ENCODE data around the gene PATJ. TPM values are rescaled to one million over a fixed set of nuclear protein-coding genes. Genes with fewer than 3 reads are reported as not detected.
"Not testable (repeated sequence)": the region's sequence is repeated elsewhere in the genome, so short reads cannot be mapped to it uniquely, and the experiment has no call there.

The PATJ gene
- total RNA-seq, 1 donor from 2014 or later = 30.0 TPM

- ATAC-seq = no peak
- intact Hi-C loops (cut with DNase I) = no loop called here
- no peak for DNase-seq (ENCODE audit: low spot score)
Observed at GRCh38 chr1:61956784-61957183, 214.5 kb downstream of the PATJ start.

DNA sequence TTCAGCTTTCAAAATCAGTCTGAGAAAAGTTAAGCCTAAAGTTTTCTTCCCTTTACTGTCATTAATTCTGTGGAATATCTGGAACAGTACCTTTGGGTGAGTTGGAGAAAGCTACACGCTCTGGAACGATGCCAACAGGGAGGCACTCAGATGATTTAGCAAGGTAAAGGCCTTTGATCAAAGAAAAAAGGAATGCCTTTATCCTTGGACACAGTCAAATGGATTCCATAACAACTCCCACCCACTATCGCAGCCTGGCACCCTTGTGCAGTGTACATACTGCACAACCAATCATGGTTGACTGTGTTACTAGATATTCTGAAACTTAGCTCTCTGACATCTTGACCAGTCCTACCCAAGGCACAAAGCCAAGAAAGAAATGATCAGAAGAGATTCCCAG is 218.7 kb downstream of the PATJ start:
- no peak for ATAC-seq
- intact Hi-C loops (cut with DNase I) = no loop called here

GRCh38 chr1:61962631-61963030 is 220.4 kb downstream of the PATJ start:
- intact Hi-C loops (cut with DNase I) = no loop called here
- ATAC-seq = no peak
- DNase-seq (ENCODE audit: low spot score) = no peak

More for the DNA sequence above, 218.7 kb downstream of the PATJ start:
- no peak for DNase-seq (ENCODE audit: low spot score)

DNA sequence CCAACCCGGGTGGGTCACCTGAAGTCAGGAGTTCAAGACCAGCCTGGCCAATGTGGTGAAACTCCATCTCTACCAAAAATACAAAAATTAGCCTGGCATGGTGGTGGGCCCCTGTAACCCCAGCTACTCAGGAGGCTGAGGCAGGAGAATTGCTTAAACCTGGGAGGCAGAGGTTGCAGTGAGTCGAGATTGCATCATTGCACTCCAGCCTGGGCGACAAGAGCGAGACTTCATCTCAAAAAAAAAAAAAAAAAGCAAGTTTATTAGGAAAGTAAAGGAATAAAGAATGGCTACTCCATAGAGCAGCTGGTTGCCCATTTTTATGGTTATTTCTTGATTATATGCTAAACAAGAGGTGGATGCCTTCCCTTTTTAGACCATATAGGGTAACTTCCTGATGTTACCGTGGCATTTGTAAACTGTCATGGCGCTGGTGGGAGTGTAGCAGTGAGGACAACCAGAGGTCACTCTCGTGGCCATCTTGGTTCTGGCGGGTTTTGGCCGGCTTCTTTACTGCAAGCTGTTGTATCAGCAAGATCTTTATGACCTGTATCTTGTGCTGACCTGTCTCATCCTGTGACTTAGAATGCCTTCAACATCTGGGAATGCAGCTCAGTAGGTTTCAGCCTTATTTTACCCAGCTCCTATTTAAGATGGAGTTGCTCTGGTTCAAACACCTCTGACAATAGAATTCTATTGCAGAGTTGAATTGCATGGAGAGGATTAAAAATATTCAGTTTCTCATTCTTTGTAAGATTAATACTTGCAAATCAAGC is 224.4 kb downstream of the PATJ start:
- DNase-seq (ENCODE audit: low spot score); ATAC-seq; intact Hi-C loops (cut with DNase I): not testable (repeated sequence)

GRCh38 chr1:61967750-61968149 is 225.5 kb downstream of the PATJ start:
- intact Hi-C loops (cut with DNase I) = no loop called here
- DNase-seq (ENCODE audit: low spot score) (no peak), ATAC-seq (no peak)

- ATAC-seq = no peak
- intact Hi-C loops (cut with DNase I) = no loop called here
- no peak for DNase-seq (ENCODE audit: low spot score)
Observed at GRCh38 chr1:61968869-61969268, 226.6 kb downstream of the PATJ start.

DNA sequence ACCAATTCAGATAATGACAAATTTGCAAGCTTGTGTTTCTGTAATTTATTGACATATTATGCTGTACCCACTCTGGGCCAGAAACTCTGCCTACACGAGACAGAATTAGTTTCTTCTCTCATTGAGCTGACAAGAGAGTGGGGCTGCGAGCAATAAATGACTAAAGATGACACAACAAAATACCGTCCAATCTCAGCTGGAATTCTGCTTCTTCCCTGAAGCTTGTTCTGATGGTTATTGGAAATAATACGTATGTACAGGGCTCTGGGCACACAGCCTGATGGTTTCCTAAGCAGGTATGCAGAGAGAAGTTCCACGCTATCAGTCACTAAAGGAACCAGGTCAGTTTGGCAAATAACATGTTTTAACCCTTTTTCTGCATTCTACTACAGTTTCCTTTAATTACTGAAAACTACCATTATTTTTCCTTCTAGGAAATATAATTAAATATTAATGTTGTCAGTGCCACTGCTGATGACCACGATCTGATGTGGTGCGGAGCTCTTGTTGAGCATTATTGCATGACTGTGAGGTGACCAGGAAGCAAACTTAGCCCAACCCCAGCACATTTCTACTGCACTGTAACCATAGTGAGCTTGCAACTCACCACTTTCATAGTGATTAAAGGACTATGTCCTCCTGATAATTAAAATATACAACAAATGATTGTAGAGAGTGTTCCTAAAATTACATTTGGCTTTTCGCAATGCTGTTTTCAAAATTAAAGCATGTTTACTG is 231.0 kb downstream of the PATJ start:
- DNase-seq (ENCODE audit: low spot score) (no peak), ATAC-seq (no peak)
- intact Hi-C loops (cut with DNase I) = no loop called here

- intact Hi-C loops (cut with DNase I) = no loop called here
- ATAC-seq (no peak), DNase-seq (ENCODE audit: low spot score) (no peak)
Observed at GRCh38 chr1:61975638-61976037, 233.4 kb downstream of the PATJ start.

GRCh38 chr1:61976566-61976965 is 234.3 kb downstream of the PATJ start:
- DNase-seq (ENCODE audit: low spot score) (no peak), ATAC-seq (no peak)
- intact Hi-C loops (cut with DNase I) = no loop called here

GRCh38 chr1:61978796-61979195 is 236.5 kb downstream of the PATJ start:
- ATAC-seq = no peak
- intact Hi-C loops (cut with DNase I) = no loop called here
- no peak for DNase-seq (ENCODE audit: low spot score)

GRCh38 chr1:61979729-61980128 is 237.4 kb downstream of the PATJ start:
- intact Hi-C loops (cut with DNase I) = no loop called here

GRCh38 chr1:61980561-61980960 is 238.3 kb downstream of the PATJ start:
- intact Hi-C loops (cut with DNase I) = no loop called here
- no peak for ATAC-seq
- no peak for DNase-seq (ENCODE audit: low spot score)

More at GRCh38 chr1:61979729-61980128, 237.4 kb downstream of the PATJ start:
- ATAC-seq (no peak), DNase-seq (ENCODE audit: low spot score) (no peak)

- intact Hi-C loops (cut with DNase I) = no loop called here
- DNase-seq (ENCODE audit: low spot score) (no peak), ATAC-seq (no peak)
Observed at GRCh38 chr1:61981870-61982660, 239.8 kb downstream of the PATJ start.

DNA sequence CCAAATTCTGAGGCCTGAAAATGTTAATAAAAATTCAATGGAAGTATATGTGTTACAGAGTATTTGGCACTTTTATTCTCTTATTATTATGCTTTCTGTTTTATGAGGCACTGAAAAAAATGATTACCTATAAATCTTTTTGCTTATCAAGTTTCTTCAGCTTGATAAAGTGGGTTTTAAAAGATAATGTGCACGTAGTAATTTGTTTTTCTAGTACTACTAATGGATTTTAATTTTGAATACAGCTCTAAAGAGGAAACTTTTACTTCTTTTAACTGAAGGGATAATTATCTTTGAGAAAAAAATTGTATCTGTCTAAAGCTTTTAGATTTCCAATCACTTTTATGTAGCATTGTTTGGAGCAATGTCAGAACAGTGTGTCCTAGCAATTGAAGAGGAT is 241.0 kb downstream of the PATJ start:
- ATAC-seq = no peak

GRCh38 chr1:61992257-61992656 is 250.0 kb downstream of the PATJ start:
- intact Hi-C loops (cut with DNase I) = no loop called here
- ATAC-seq (no peak), DNase-seq (ENCODE audit: low spot score) (no peak)

More for the DNA sequence above, 241.0 kb downstream of the PATJ start:
- no peak for DNase-seq (ENCODE audit: low spot score)
- intact Hi-C loops (cut with DNase I) = no loop called here

DNA sequence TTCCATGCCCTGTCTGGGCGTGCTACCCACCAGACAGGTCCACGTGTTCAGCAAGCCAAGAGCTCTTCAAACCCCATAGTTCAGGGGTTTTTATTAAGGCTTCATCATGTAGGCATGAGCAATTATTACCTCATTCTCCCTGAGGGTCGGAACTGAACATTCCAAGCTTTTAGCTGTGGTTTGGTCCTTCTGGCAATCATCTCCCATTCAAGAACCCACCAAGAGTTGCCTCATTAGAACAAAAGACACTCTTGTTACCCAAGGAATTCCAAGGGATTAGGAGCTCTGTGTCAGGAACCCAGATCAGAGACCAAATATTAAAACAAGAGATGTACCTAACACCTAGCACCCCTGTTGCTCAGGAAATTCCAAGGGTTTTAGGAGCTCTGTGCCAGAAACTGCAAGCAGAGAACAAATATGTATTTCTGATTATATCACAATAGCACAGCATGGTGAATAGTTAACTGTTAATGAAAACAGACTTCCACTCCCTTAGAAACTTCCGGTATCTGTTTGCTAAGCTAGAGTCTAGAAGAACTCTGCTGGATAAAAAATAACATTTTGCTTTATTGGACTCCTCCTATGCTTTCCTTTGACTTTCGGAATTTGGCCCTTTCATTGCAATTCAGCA is 251.2 kb downstream of the PATJ start:
- intact Hi-C loops (cut with DNase I) = no loop called here
- DNase-seq (ENCODE audit: low spot score) (no peak), ATAC-seq (no peak)

DNA sequence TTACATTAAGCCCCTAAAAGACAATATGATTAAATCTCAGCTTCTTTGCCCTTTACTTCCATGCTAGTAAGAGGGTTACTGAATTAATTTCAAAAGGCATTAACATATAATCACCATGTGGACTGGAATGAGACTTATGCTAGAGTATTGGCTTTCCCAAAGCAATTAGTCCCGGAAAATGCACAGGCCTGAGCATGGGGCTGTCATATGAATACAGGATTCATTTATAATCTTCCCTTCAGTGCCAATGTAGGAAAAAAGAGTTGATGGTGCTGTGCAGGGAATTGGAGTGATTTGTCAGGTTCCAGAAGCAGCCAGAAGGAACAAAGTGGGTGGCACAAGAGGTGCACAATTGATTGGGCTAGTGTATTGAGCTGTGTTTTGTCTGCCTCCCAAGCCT is 253.4 kb downstream of the PATJ start:
- intact Hi-C loops (cut with DNase I) = no loop called here
- DNase-seq (ENCODE audit: low spot score) (no peak), ATAC-seq (no peak)

GRCh38 chr1:61997123-61997522 is 254.8 kb downstream of the PATJ start:
- ATAC-seq = no peak
- intact Hi-C loops (cut with DNase I) = no loop called here
- no peak for DNase-seq (ENCODE audit: low spot score)

DNA sequence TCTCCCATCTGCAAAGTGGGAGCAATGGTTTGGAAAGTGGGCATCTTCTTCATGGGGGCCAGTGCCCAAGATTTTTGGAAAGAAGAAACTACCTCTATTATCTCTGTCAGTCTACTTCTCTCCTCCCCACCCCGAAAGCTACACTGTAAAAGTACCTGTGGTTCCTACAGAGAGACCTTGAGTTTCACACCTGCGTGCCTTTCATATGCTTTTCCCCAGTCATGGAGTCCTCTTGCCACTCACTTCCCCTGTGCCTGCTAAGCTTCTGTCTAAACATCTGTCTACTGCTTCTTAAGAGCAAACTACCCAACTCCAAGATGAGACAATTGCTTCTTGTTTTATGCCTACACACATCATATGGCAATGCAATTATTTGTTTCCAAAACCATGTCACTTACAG is 261.5 kb downstream of the PATJ start:
- no peak for ATAC-seq
- no peak for DNase-seq (ENCODE audit: low spot score)
- intact Hi-C loops (cut with DNase I) = no loop called here

Data from sciatic nerve (tissue), 2 donors.